ENCODE data around the gene ENGASE. TPM values are rescaled to one million over a fixed set of nuclear protein-coding genes. Genes with fewer than 3 reads are reported as not detected.

Gene ENGASE
- total and polyA plus RNA-seq, 2 of the 8 experiments (the other 6 are each of a cell fraction or from before 2014, with no cell fraction given) = 9.3 to 36.1 TPM

DNA sequence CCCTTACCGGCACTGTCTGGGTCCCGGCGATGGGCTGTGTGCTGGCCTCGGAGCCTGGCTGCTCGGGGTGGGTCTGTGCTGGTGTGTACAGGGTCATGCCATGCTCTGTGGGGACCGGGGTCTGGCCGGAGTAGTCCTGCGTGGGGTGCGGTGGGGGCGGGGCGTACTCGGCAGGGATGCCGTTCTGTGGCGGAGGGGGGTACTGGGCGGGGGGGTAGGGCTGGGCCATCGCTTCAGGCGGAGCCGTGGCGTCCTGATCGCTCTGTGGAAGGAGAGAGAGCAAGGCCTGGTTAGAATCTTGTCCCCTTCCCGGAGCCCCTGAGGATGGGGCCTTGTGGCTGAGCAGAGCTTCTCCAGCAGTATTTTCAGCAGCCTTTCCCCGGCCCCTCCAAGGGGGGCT is 40.9 kb downstream of the ENGASE start:
- H3K27me3 ChIP-seq (replicated peaks in 1 of 4; ENCODE audit: control insufficient read depth in 3 of 4, extremely low read depth in 1 of 4, insufficient read depth in 3 of 4, low read length in 3 of 4) = no peaks in the 10 kb centered on the region
- no peak overlapping the region for H2BK20ac ChIP-seq (ENCODE audit: low read length)
- no peak for FAIRE-seq
- H3K79me2 ChIP-seq (ENCODE audit: control insufficient read depth in 1 of 2, insufficient read depth in 2 of 2, low read length in 2 of 2) = no peaks in the 10 kb centered on the region
- no peak overlapping the region for H3K27ac ChIP-seq (ENCODE audit: low read depth, low read length)
- H3K18ac ChIP-seq (ENCODE audit: extremely low read depth, low read length) = no peak overlapping the region
- H3K56ac ChIP-seq (replicated peaks; ENCODE audit: insufficient read length, low read depth, low read length) = no peak overlapping the region
- no peaks in the 10 kb centered on the region for H3K9me3 ChIP-seq (ENCODE audit: insufficient read depth in 2 of 2, low read depth in 1 of 2, low read length in 1 of 2)
- H3K36me3 ChIP-seq (ENCODE audit: control insufficient read depth in 2 of 4, insufficient read depth in 4 of 4, low read length in 3 of 4) = no peaks in the 10 kb centered on the region
- H3K23me2 ChIP-seq (ENCODE audit: low read depth, low read length) = peaks cover 3% of the 10 kb centered on the region; the same call in 1 of the 2 replicates
- H3K4ac ChIP-seq (replicated peaks; ENCODE audit: insufficient read length, low read depth, low read length) = no peak overlapping the region
- H2BK120ac ChIP-seq (replicated peaks; ENCODE audit: low read depth, low read length) = no peak overlapping the region
- no peak overlapping the region for H3K4me2 ChIP-seq (ENCODE audit: insufficient read depth in 1 of 2, low read depth in 2 of 2, low read length in 2 of 2)
- H2BK15ac ChIP-seq (ENCODE audit: low read length) = no peak overlapping the region
- no peak overlapping the region for H2AFZ ChIP-seq (ENCODE audit: low read length)
- H3K4me3 ChIP-seq (ENCODE audit: extremely low read depth in 1 of 4, insufficient read depth in 2 of 4, low read depth in 3 of 4, low read length in 4 of 4) = no peak overlapping the region
- WGBS, 2 experiments (ENCODE audit: extremely low coverage in 1 of 2, insufficient coverage in 1 of 2, insufficient read length in 1 of 2, insufficient replicate concordance in 2 of 2, low coverage in 1 of 2, low lambda C conversion rate in 2 of 2, missing lambda C conversion rate in 1 of 2) = 90% methylated on average over 4 of the region's 22 CpGs; no CpG with 5 or more reads in 1 of the 2 experiments
- TF ChIP-seq TEAD4 (IDR thresholded peaks at IDR 0.05; ENCODE audit: low read depth, low read length) = no peak
- TF ChIP-seq, protein P1, sequence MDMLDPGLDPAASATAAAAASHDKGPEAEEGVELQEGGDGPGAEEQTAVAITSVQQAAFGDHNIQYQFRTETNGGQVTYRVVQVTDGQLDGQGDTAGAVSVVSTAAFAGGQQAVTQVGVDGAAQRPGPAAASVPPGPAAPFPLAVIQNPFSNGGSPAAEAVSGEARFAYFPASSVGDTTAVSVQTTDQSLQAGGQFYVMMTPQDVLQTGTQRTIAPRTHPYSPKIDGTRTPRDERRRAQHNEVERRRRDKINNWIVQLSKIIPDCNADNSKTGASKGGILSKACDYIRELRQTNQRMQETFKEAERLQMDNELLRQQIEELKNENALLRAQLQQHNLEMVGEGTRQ (IDR thresholded peaks at IDR 0.05; ENCODE audit: low read length) = no peak
- no peak for TF ChIP-seq MAFK (IDR thresholded peaks at IDR 0.05; ENCODE audit: low read depth, low read length)
- TF ChIP-seq RAD21 (IDR thresholded peaks at IDR 0.05 in 1 of 2, conservative IDR thresholded peaks at IDR 0.05 in 1 of 2; ENCODE audit: low read depth in 2 of 2, low read length in 2 of 2) = no peak
- TF ChIP-seq KDM4A (IDR thresholded peaks at IDR 0.05; ENCODE audit: low read depth, low read length, severe bottlenecking) = no peak
- no peak overlapping the region for H3K14ac ChIP-seq (ENCODE audit: insufficient read length)
- no peaks in the 10 kb centered on the region for H3K79me1 ChIP-seq (ENCODE audit: low read depth, low read length)
- DNase-seq (ENCODE audit: low read depth in 1 of 2, low spot score in 2 of 2) = no peak
- no peak overlapping the region for H2AK5ac ChIP-seq (ENCODE audit: low read depth, low read length)
- H4K5ac ChIP-seq (ENCODE audit: insufficient read length, low read depth, low read length) = no peak overlapping the region
- H2BK5ac ChIP-seq (ENCODE audit: low read depth, low read length) = no peak overlapping the region
- H3K9ac ChIP-seq (replicated peaks in 1 of 4; ENCODE audit: extremely low read depth in 1 of 4, low read depth in 3 of 4, low read length in 3 of 4) = no peak overlapping the region
- no peak overlapping the region; the same call in 1 of the 2 replicates for H4K8ac ChIP-seq (ENCODE audit: extremely low read depth, insufficient read depth, low read length)
- ChIA-PET CTCF (ENCODE audit: partially characterized antibody) (interaction anchor here (0.7 to 3.1 kb wide), 6 partner anchors 10 to 278 kb away, joined by 3 to 14 read pairs (median 4); no protein-coding TSS in a partner anchor), POLR2A (ENCODE audit: partially characterized antibody) (interaction anchor here (0.6 to 1.2 kb wide), 2 partner anchors 10 to 190 kb away, joined by 3 read pairs; no protein-coding TSS in a partner anchor)
- H2BK12ac ChIP-seq (ENCODE audit: low read depth, low read length) = no peak overlapping the region
- peaks cover 0 to 4% (median 3%) of the 10 kb centered on the region in 4 experiments; a peak in 4 of 7 replicates for H3K4me1 ChIP-seq (replicated peaks in 1 of 4; ENCODE audit: control insufficient read depth in 3 of 4, insufficient read depth in 4 of 4, low read length in 3 of 4)
- H3K23ac ChIP-seq (ENCODE audit: insufficient read length) = no peak overlapping the region
- H4K20me1 ChIP-seq (replicated peaks in 1 of 2; ENCODE audit: control insufficient read depth in 1 of 2, insufficient read depth in 2 of 2, low read length in 2 of 2) = peaks cover 2 to 8% of the 10 kb centered on the region in 2 experiments
- no peak overlapping the region for H4K91ac ChIP-seq (replicated peaks; ENCODE audit: insufficient read length, low read length)
